Tibial artery (tissue), 4 donors: ENCODE measurements around the gene PRAC2.

Experiments
- DNase-seq, 2 donors: peaks; one replicate each; pipeline ENCODE4 v3.0.0-alpha.2; 2019
- H3K27ac ChIP-seq, 2 donors: fragments of 200-600 bp; sonication (generic) in 1 of 2; 1 replicate in 1 of 2; 2 replicates in 1 of 2; pipeline ENCODE4 v1.5.1; 2018 to 2019; ENCODE audit warnings: mild to moderate bottlenecking in 1 of 2
- H3K27me3 ChIP-seq, 2 donors: fragments of 200-600 bp; sonication (generic) in 1 of 2; one replicate each; pipeline versions ENCODE4 v1.5.1 to v1.6.0; 2016 to 2019
- H3K36me3 ChIP-seq, 3 donors: fragments of 200-600 bp; sonication (generic) in 2 of 3; one replicate each; pipeline ENCODE4 v1.5.1; 2016 to 2019; ENCODE audit warnings: mild to moderate bottlenecking in 2 of 3
- H3K4me1 ChIP-seq, 4 donors: fragments of 200-600 bp; sonication (generic) in 2 of 4; 1 replicate in 3 of 4; 2 replicates in 1 of 4; pipeline ENCODE4 v1.5.1; 2016 to 2019
- H3K4me3 ChIP-seq, 2 donors: fragments of 200-600 bp; sonication (generic) in 1 of 2; 1 replicate in 1 of 2; 2 replicates in 1 of 2; pipeline ENCODE4 v1.5.1; 2018 to 2019; ENCODE audit warnings: mild to moderate bottlenecking in 2 of 2
- H3K9me3 ChIP-seq, 3 donors: fragments of 200-600 bp; sonication (generic) in 1 of 3; one replicate each; pipeline ENCODE4 v1.5.1; 2016 to 2019
- intact Hi-C: fragments of 100-400 bp; cut with DNase I; formaldehyde crosslinking; loops from one replicate; pipeline ENCODE4 v1.15.0; 2023; ENCODE audit warnings: low total_unique reads
- TF ChIP-seq, protein P1 (sequence below), 2 experiments: fragments of 200-600 bp in 1 of 2; fragments of 450-650 bp in 1 of 2; IDR thresholded peaks; one replicate each; pipeline ENCODE4 v1.5.1; 2017 to 2019; ENCODE audit warnings: antibody characterized with exemption in 2 of 2, mild to moderate bottlenecking in 1 of 2, moderate library complexity in 1 of 2

PRAC2 gene

DNA sequence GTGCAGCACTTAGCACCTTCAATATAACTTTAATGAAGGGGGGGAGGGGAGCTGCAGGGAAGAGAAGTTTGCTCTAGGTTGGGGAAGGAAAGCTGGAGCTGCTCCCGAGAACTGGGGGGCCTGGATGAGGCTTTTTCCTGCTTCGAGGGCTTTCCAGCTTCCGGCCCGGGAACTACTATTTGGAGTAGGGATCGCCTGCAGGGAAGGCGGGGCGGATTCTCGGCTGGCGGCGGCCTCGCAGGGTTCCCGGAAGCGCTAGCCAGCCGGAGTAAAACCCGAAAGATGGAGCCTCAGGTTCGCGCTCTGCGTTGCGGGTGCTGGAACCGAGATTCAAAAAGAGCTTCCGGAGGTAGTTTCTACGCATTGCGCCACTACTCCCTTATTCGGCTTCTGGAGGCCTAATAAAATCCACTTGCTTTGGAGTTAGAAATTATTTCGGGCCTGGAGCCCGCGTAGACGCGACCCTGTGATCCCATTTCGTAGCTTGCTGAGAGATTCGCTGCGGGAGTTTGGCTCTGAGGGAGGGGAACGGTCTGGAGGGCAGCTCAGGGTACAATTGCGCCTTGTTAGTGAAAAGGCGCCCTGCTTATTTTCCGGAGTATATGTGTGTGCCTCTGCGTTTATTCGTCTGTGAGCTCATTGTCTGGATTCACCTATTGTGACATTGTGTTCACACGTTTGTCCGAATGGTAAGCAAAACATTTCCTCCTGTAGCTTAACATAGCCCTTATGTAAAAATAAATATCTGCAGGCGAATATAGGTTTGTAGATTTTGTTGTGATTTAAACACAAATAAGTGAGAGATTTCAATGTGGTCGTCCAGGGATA is 652 bp downstream of the PRAC2 start:
- H3K4me1 ChIP-seq, result peaks cover 0 to 40% (median 26%) of the 10 kb centered on the region in 4 donors
- no peaks in the 10 kb centered on the region for H3K9me3 ChIP-seq
- no peak for DNase-seq
- intact Hi-C loops, result loop anchor here (10.0 kb wide), 1 partner anchor 161 kb away; no protein-coding TSS in a partner anchor
- no peak overlapping the region for H3K4me3 ChIP-seq
- TF ChIP-seq, protein P1, sequence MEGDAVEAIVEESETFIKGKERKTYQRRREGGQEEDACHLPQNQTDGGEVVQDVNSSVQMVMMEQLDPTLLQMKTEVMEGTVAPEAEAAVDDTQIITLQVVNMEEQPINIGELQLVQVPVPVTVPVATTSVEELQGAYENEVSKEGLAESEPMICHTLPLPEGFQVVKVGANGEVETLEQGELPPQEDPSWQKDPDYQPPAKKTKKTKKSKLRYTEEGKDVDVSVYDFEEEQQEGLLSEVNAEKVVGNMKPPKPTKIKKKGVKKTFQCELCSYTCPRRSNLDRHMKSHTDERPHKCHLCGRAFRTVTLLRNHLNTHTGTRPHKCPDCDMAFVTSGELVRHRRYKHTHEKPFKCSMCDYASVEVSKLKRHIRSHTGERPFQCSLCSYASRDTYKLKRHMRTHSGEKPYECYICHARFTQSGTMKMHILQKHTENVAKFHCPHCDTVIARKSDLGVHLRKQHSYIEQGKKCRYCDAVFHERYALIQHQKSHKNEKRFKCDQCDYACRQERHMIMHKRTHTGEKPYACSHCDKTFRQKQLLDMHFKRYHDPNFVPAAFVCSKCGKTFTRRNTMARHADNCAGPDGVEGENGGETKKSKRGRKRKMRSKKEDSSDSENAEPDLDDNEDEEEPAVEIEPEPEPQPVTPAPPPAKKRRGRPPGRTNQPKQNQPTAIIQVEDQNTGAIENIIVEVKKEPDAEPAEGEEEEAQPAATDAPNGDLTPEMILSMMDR (IDR thresholded peaks at IDR 0.05), result no peak
- H3K36me3 ChIP-seq, result no peaks in the 10 kb centered on the region
- H3K27me3 ChIP-seq, result peaks cover 13 to 100% of the 10 kb centered on the region in 2 donors
- H3K27ac ChIP-seq, result no peak overlapping the region

DNA sequence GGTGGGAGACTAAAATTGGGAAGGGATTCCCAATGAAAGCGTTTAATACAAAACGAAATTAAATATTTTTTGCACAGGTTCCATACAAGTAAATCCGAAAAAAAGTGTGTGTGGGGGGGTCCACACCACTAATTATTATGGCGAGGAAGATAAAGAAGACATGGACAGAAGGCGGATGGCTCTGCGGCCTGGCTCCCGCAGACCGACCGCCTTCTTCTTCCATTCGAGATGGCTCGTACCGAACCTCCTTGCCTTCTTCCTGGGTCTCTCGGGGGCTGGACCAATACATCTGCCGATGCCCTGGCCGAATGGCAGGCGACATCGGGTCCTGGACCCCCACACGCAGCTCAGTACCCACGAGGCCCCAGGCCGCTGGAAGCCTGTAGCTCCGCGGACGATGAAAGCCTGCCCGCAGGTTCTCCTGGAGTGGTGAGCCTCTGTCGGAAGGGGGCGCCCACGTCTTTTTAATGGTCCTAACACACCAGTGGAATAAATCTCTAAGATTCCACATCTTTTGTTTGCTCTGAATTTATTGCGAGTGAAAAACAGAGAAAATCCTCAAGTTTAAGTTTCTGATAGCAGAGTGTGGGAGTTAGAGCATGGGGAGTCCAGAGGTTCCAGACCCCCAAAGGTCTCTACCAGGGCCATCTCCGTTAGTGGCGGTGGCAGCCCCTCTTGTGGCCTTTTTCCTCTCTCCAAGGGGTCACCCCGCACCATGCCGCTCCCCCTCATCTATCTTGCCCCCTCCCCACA is 1.4 kb downstream of the PRAC2 start:
- H3K4me3 ChIP-seq, result no peak overlapping the region
- H3K27me3 ChIP-seq, result peaks cover 13 to 100% of the 10 kb centered on the region in 2 donors
- peaks cover 0 to 40% (median 27%) of the 10 kb centered on the region in 4 donors for H3K4me1 ChIP-seq

DNA sequence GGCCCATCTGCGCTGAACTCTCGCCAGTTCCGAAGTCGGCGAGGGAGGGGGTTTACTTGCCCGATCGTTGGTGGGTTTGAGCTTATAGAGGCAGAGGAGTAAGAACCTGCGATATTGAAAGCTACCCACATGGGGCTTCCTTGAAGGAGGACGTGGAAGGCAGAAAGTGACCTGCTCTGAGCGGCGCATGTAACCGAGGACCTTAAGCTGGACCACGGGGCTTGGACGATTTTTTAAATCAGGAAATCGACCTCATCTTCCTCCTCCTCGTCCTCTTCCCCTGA is 2.0 kb downstream of the PRAC2 start:
- H3K4me1 ChIP-seq, result peaks cover 0 to 38% (median 27%) of the 10 kb centered on the region in 4 donors
- intact Hi-C loops, result loop anchor here (5.0 to 10.0 kb wide), 2 partner anchors 67 to 160 kb away; no protein-coding TSS in a partner anchor
- DNase-seq, result no peak
- no peak overlapping the region for H3K27ac ChIP-seq
- peaks cover 13 to 100% of the 10 kb centered on the region in 2 donors for H3K27me3 ChIP-seq
- H3K9me3 ChIP-seq, result no peaks in the 10 kb centered on the region
- H3K4me3 ChIP-seq, result no peak overlapping the region
- H3K36me3 ChIP-seq, result no peaks in the 10 kb centered on the region
- TF ChIP-seq, protein P1 (IDR thresholded peaks at IDR 0.05), result no peak

More for the DNA sequence above, 1.4 kb downstream of the PRAC2 start:
- Histone ChIP-seq H3K36me3 (no peaks in the 10 kb centered on the region), H3K27ac (no peak overlapping the region), H3K9me3 (no peaks in the 10 kb centered on the region)
- intact Hi-C loops, result loop anchor here (5.0 to 10.0 kb wide), 2 partner anchors 68 to 160 kb away; no protein-coding TSS in a partner anchor
- TF ChIP-seq, protein P1 (IDR thresholded peaks at IDR 0.05), result peak; percentile 53 to 56
- peak; percentile 82 to 83 for DNase-seq

DNA sequence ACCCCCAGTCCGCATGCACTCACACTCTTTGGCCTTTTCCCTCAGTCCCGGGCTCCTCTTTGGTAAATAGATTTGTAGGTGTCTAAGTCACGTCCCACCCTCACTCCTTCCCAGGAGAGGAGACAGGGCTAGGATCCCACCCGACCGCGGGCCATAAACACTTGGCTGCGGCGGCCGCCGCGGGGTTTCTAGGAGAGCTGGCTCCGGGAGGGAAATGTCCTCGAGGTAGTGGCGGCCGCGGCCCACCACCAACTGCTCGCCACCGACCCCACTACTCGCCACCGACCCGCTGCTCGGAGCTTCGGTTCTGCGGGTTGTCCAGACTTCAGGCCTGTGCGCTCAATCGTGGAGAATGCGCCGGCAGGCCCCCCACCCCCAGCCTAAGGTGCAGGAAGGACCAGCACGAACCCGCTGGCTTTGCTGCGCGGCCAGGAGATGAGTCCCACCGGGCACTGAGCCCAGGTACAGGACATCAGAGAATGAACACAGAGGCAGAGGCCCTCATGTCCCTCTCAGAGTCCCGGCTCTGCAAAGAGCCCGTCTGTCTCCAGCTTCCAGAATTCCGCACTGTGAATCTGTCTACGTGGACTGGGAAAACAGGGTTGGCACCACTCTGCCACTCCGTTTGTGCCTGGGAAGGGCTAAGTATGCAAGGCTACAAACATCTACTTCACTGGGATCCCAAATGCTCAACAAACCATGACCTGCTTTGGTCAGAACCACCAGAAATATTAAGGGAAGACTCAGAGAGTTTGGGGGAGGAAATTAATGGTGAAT is 2.5 kb downstream of the PRAC2 start:
- TF ChIP-seq, protein P1 (IDR thresholded peaks at IDR 0.05), result no peak
- intact Hi-C loops, result loop anchor here (5.0 to 10.0 kb wide), 2 partner anchors 67 to 159 kb away; no protein-coding TSS in a partner anchor

More for the DNA sequence above, 2.5 kb downstream of the PRAC2 start:
- H3K9me3 ChIP-seq, result no peaks in the 10 kb centered on the region
- no peak overlapping the region for H3K27ac ChIP-seq
- no peaks in the 10 kb centered on the region for H3K36me3 ChIP-seq
- no peak overlapping the region for H3K4me3 ChIP-seq
- DNase-seq, result no peak
- peaks cover 0 to 38% (median 27%) of the 10 kb centered on the region in 4 donors for H3K4me1 ChIP-seq
- H3K27me3 ChIP-seq, result peaks cover 13 to 100% of the 10 kb centered on the region in 2 donors
